Measurements from ENCODE around the gene TUBA1A.
"Not testable (repeated sequence)": the region's sequence is repeated elsewhere in the genome, so short reads cannot be mapped to it uniquely, and the experiment has no call there.

DNA sequence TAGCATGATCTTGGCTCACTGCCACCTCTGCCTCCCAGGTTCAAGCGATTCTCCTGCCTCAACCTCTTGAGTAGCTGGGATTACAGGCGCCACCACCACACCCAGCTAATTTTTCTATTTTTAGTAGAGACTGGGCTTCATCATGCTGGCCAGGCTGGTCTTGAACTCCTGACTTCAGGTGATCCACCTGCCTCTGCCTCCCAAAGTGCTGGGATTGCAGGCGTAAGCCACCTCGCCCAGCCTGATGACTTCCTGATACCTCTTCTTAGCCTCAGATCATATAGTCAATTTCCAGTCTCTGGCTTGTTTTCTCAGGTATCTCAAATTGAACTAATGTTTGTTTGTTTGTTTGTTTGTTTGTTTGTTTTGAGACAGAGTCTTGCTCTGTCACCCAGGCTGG, 4.9 kb upstream of the TUBA1A start:
- TF ChIP-seq PATZ1 (CRISPR knock-in tag; IDR thresholded peaks at IDR 0.05; ENCODE audit: borderline replicate concordance); CREB5 (CRISPR knock-in tag; IDR thresholded peaks at IDR 0.05; ENCODE audit: low read depth); TCF4 (CRISPR knock-in tag; IDR thresholded peaks at IDR 0.05; ENCODE audit: borderline replicate concordance); CSDC2 (CRISPR knock-in tag; IDR thresholded peaks at IDR 0.05); PPARA (CRISPR knock-in tag; IDR thresholded peaks at IDR 0.05; ENCODE audit: borderline replicate concordance); ZNF70 (CRISPR knock-in tag; IDR thresholded peaks at IDR 0.05): not testable (repeated sequence)

Measured in SK-N-SH treated with all-trans-retinoic acid at 6 μM for 48 hours (cell line).